ENCODE results near the gene CLECL1. TPM values are rescaled to one million over a fixed set of nuclear protein-coding genes. Genes with fewer than 3 reads are reported as not detected.

CLECL1 gene
- not detected in 2 replicates for total RNA-seq

DNA sequence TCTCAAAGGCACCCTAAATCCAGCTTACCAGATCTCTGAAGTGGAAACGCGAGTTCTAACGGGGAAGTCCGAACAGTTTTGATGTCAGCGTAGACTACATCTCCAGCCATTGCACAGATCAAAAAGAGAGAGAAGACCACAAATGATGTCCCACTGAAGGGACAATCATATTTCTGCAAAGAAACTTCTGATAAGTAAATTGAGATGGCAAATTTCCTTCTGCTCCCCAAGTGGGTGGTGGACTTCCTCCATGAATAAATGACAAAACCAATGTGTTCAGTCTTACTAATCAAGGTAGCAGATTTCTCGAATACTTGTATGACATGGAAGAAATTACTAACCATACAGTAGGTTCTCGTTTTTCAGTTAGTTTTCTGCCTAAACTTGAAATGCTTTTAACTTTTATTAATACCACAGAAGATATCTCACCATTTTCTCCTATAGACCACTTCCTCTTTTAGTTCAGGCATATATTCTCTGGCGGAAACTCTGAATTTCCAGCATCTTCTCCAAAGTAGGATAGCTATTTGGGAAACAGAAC, at the start of gene CLECL1:
Gene CLECL1, minus strand, starts transcription at position 177 of the 541 bp plus-strand sequence.

DNA sequence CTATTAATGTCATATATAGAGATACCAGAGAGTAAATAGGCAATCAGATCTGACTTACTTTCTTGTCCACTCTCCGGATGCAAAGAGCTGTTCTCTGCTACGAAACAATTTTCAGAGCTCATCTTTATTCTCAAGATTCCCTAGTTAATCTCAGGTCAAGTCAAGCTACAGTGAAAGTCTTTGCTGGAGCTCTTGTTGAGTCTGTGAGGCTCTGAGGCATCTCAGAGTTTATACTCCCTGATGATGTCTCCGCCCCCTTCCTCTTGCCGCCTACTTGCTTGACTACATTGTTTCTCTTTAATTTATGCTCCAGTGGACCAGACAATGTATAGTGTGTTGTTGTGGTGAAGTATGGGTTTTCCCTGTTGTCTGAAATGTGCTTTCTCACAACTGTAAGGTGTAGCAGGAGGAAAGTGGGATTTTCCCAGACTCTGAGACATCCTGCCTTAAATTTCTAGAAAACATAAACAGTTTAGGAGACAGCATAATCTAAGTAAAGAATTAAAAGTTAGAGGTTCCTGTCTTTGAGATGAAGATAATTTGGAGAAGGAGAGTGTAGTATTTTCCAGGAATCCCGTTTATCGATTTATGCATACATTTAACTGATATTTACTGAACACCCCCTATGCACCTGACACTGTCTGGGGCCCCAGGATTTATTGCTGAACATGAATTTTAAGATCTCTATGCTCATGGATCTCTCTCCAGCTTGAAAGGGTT, 28.0 kb upstream of the CLECL1 start, which contains the start of gene CD69:
Gene CD69, minus strand, starts transcription at position 203 of the 720 bp plus-strand sequence. Its CDS starts 81 bp downstream, at position 122.

Other genes with a start within 250 kb of the CLECL1 start
- not detected in 2 replicates for gene KLRB1, start 125.2 kb downstream of the CLECL1 start, total RNA-seq
- gene CLEC2D, start 63.4 kb downstream of the CLECL1 start, total RNA-seq, result 0.32 and 2.4 TPM in 2 replicates
- 0.97 and 2.0 TPM in 2 replicates for gene CD69, start 27.8 kb upstream of the CLECL1 start, total RNA-seq
- gene KLRF1, start 94.4 kb upstream of the CLECL1 start, total RNA-seq, result 0.30 TPM in 1 of 2 replicates, not detected in the other
- gene CLEC2B, start 136.3 kb upstream of the CLECL1 start, total RNA-seq, result 39.6 and 39.8 TPM in 2 replicates
- not detected in 2 replicates for gene KLRF2, start 148.4 kb upstream of the CLECL1 start, total RNA-seq
- not detected in 2 replicates for gene CLEC2A, start 199.3 kb upstream of the CLECL1 start, total RNA-seq
- not detected in 2 replicates for gene CLEC12A, start 238.3 kb upstream of the CLECL1 start, total RNA-seq

Data from epithelial cell of umbilical artery (primary cell).